Measurements from ENCODE around the gene AGFG1. TPM values are rescaled to one million over a fixed set of nuclear protein-coding genes. Genes with fewer than 3 reads are reported as not detected.

AGFG1 gene
- total RNA-seq = 10 to 100 TPM; 69.2 to 76.3 (median 73.0) TPM
- long read RNA-seq, donor 1, full-length matches to known transcripts = 44 of 52 reads
- long read RNA-seq, donor 1, partial matches to known transcripts = 3 of 52 reads
- long read RNA-seq, donor 1, other reads (novel, unspliced or antisense) = 5 of 52 reads
- long read RNA-seq, donor 2, partial matches to known transcripts = 1 of 2 reads
- long read RNA-seq, donor 2, other reads (novel, unspliced or antisense) = 1 of 2 reads

- peak within 1 kb of the TSS; percentile 95 for H3K4me3 ChIP-seq
- H3K4me1 ChIP-seq (ENCODE audit: low read depth) = peaks cover 19% of the 10 kb centered on the region
- peak; percentile 99 for TF ChIP-seq CTCF (IDR thresholded peaks at IDR 0.05)
- no peaks in the 10 kb centered on the region for H3K9me3 ChIP-seq
- no peaks in the 10 kb centered on the region for H3K36me3 ChIP-seq (ENCODE audit: low read depth)
- intact Hi-C loops (cut with DNase I, micrococcal nuclease) = no loop called here
- DNase-seq (peak; percentile 90 to 93 (median 91)), ATAC-seq (peak; percentile 96)
These were observed at the start of gene AGFG1 for GRCh38 chr2:227471924-227472264. Gene AGFG1, plus strand, starts transcription at chr2:227472156. Its CDS starts 266 bp downstream, at chr2:227472422.

GRCh38 chr2:227423656-227424499 is 48.1 kb upstream of the AGFG1 start:
- no peaks in the 10 kb centered on the region for H3K36me3 ChIP-seq (ENCODE audit: low read depth)
- no peak for DNase-seq
- no peak for ATAC-seq
- intact Hi-C loops (cut with DNase I, micrococcal nuclease) = no loop called here
- H3K4me1 ChIP-seq (ENCODE audit: low read depth) = no peaks in the 10 kb centered on the region
- TF ChIP-seq CTCF (IDR thresholded peaks at IDR 0.05) = no peak
- no peaks in the 10 kb centered on the region for H3K9me3 ChIP-seq
- no peak overlapping the region for H3K4me3 ChIP-seq

GRCh38 chr2:227428731-227429285 is 43.1 kb upstream of the AGFG1 start:
- DNase-seq (no peak), ATAC-seq (no peak)
- intact Hi-C loops (cut with DNase I, micrococcal nuclease) = no loop called here
- H3K4me3 ChIP-seq = no peak overlapping the region
- no peaks in the 10 kb centered on the region for H3K36me3 ChIP-seq (ENCODE audit: low read depth)
- peaks cover 8% of the 10 kb centered on the region for H3K9me3 ChIP-seq
- no peaks in the 10 kb centered on the region for H3K4me1 ChIP-seq (ENCODE audit: low read depth)
- TF ChIP-seq CTCF (IDR thresholded peaks at IDR 0.05) = no peak

DNA sequence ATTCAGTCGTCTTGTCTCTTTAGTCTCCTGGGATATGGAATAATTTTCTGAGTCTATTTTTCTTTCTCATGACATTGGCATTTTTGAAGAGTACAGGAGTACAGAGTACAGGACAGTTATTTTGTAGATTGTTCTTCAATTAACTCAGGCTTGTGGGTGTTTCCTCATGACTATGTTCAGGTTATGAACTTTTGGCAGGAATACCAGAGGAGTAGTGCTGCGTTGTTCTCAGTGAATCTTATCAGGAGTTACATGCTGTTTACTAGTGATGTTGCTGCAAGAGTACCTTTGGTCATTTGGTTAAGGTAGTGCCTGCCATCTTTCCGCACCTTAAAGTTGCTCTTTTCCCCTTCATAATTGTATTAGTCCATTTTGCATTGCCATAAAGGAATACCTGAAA is 41.3 kb upstream of the AGFG1 start:
- intact Hi-C loops (cut with DNase I, micrococcal nuclease) = no loop called here
- DNase-seq (no peak), ATAC-seq (peak; percentile 60)
- H3K36me3 ChIP-seq (ENCODE audit: low read depth) = no peaks in the 10 kb centered on the region
- H3K4me1 ChIP-seq (ENCODE audit: low read depth) = no peaks in the 10 kb centered on the region
- TF ChIP-seq CTCF (IDR thresholded peaks at IDR 0.05) = no peak
- H3K4me3 ChIP-seq = no peak overlapping the region
- H3K9me3 ChIP-seq = peaks cover 8% of the 10 kb centered on the region

GRCh38 chr2:227433171-227433570 is 38.8 kb upstream of the AGFG1 start:
- Histone ChIP-seq H3K4me1 (ENCODE audit: low read depth) (no peaks in the 10 kb centered on the region), H3K9me3 (peaks cover 8% of the 10 kb centered on the region), H3K4me3 (no peak overlapping the region), H3K36me3 (ENCODE audit: low read depth) (no peaks in the 10 kb centered on the region)
- no peak for DNase-seq
- intact Hi-C loops (cut with DNase I, micrococcal nuclease) = no loop called here
- no peak for TF ChIP-seq CTCF (IDR thresholded peaks at IDR 0.05)
- ATAC-seq = no peak
